ENCODE results near the gene TMEM175. TPM values are rescaled to one million over a fixed set of nuclear protein-coding genes. Genes with fewer than 3 reads are reported as not detected.

Gene TMEM175
- total and polyA plus RNA-seq, 9 of the 15 experiments (the other 6 are each of a cell fraction or from before 2014, with no cell fraction given), result 0.13 to 30.9 (median 9.4) TPM

GRCh38 chr4:884896-885295 is 47.4 kb upstream of the TMEM175 start:
- ATAC-seq (no peak), FAIRE-seq (no peak), DNase-seq (ENCODE audit: extremely low read depth in 1 of 4, low spot score in 3 of 4) (no peak)
- no peak overlapping the region for H2AFZ ChIP-seq (ENCODE audit: low read depth, low read length)
- peaks cover 92% of the 10 kb centered on the region; the same call in 2 of the 3 replicates for H3K36me3 ChIP-seq (ENCODE audit: control insufficient read depth, insufficient read depth, low read length)
- in situ Hi-C loops (cut with MboI), result no loop called here
- H4K20me1 ChIP-seq (replicated peaks; ENCODE audit: control insufficient read depth, insufficient read depth, low read length), result no peaks in the 10 kb centered on the region
- CTCF ChIA-PET (ENCODE audit: low intra/inter-chr PET ratio), result no interaction called here
- H3K9ac ChIP-seq (ENCODE audit: insufficient read depth in 1 of 2, low read depth in 2 of 2, low read length in 2 of 2), result no peak overlapping the region
- 83% methylated on average over 24 of the region's 24 CpGs for WGBS (ENCODE audit: insufficient coverage, low coverage, missing lambda C conversion rate)
- H3K27ac ChIP-seq (ENCODE audit: extremely low read depth, low read depth, low read length), result no peak overlapping the region
- no TSS peak for BruUV-seq (replicated peaks)
- peaks cover 0 to 7% of the 10 kb centered on the region in 2 experiments; a peak in 1 of 5 replicates for H3K4me1 ChIP-seq (replicated peaks in 1 of 2; ENCODE audit: control insufficient read depth in 2 of 2, insufficient read depth in 2 of 2, low read length in 2 of 2)
- H3K27me3 ChIP-seq (ENCODE audit: control insufficient read depth in 2 of 2, insufficient read depth in 2 of 2, low read length in 2 of 2), result no peaks in the 10 kb centered on the region
- peaks cover 6% of the 10 kb centered on the region for H3K9me3 ChIP-seq (replicated peaks; ENCODE audit: control insufficient read depth, insufficient read depth, low read depth, low read length)
- TF ChIP-seq GTF2B (IDR thresholded peaks at IDR 0.05; ENCODE audit: extremely low read depth, insufficient read length) (no peak), E2F3 (CRISPR knock-in tag; IDR thresholded peaks at IDR 0.05) (no peak), MCM7 (IDR thresholded peaks at IDR 0.05) (no peak), ZNF511 (CRISPR knock-in tag; IDR thresholded peaks at IDR 0.05) (no peak), NR1H2 (CRISPR knock-in tag; IDR thresholded peaks at IDR 0.05) (no peak), ZNF175 (CRISPR knock-in tag; IDR thresholded peaks at IDR 0.05; ENCODE audit: low read depth) (no peak), POLR3G (IDR thresholded peaks at IDR 0.05; ENCODE audit: extremely low read depth, insufficient read length, insufficient replicate concordance) (no peak), PCBP1 (IDR thresholded peaks at IDR 0.05; ENCODE audit: low read depth, low read length, poor library complexity, severe bottlenecking) (no peak), CTCF (IDR thresholded peaks at IDR 0.05 in 2 of 3, conservative IDR thresholded peaks at IDR 0.05 in 1 of 3; ENCODE audit: insufficient read depth in 2 of 3, low read depth in 1 of 3, low read length in 3 of 3) (no peak), CBX8 (IDR thresholded peaks at IDR 0.05; ENCODE audit: borderline replicate concordance, extremely low read depth, low read depth, low read length, poor library complexity, severe bottlenecking) (no peak), HMG20B (CRISPR knock-in tag; IDR thresholded peaks at IDR 0.05) (no peak), PHF8 (IDR thresholded peaks at IDR 0.05; ENCODE audit: borderline replicate concordance, low read length) (no peak), THAP12 (CRISPR knock-in tag; IDR thresholded peaks at IDR 0.05) (no peak), PRPF4 (IDR thresholded peaks at IDR 0.05; ENCODE audit: insufficient read depth, low read depth, low read length, poor library complexity, severe bottlenecking) (no peak), CSDE1 (IDR thresholded peaks at IDR 0.05) (no peak), ZNF23 (CRISPR knock-in tag; IDR thresholded peaks at IDR 0.05) (no peak)
- POLR2A ChIA-PET, result no interaction called here
- no peak overlapping the region for H3K4me3 ChIP-seq
- H3K4me2 ChIP-seq (ENCODE audit: insufficient read depth, low read length), result no peak overlapping the region
- no peaks in the 10 kb centered on the region for H3K79me2 ChIP-seq (ENCODE audit: control insufficient read depth, insufficient read depth, low read length)
- H3K9me1 ChIP-seq (ENCODE audit: control insufficient read depth, insufficient read depth, low read length), result no peaks in the 10 kb centered on the region
- intact Hi-C loops (cut with micrococcal nuclease), result no loop called here

Measured in K562 (cell line).